K562 (cell line): ENCODE results near the gene ZNF48.

ENCODE experiments used
- ARID1B ChIP-seq: fragments of 450-650 bp; IDR thresholded peaks from 2 replicates; pipeline ENCODE4 v1.6.1; 2016; ENCODE audit warnings: antibody characterized with exemption, mild to moderate bottlenecking, inconsistent platforms
- CHD4 ChIP-seq: fragments of 200-600 bp; sonication (generic); IDR thresholded peaks from 3 replicates; pipeline ENCODE4 v1.6.1; 2012; ENCODE audit warnings: low read depth, mild to moderate bottlenecking, mixed read lengths, low read length, inconsistent platforms; ENCODE audit not compliant: insufficient read depth, insufficient replicate concordance, poor library complexity, severe bottlenecking
- DACH1 ChIP-seq: fragments of 450-650 bp; IDR thresholded peaks from 2 replicates; pipeline ENCODE4 v1.6.1; 2018; ENCODE audit not compliant: partially characterized antibody
- RFX1 ChIP-seq: fragments of 450-650 bp; IDR thresholded peaks from 2 replicates; pipeline ENCODE4 v1.6.1; 2016; ENCODE audit warnings: mild to moderate bottlenecking, moderate library complexity
- TF ChIP-seq, protein P1 (sequence below), 2 experiments: IDR thresholded peaks; 2 replicates each; pipeline ENCODE4 v1.6.1; 2011; ENCODE audit warnings: borderline replicate concordance in 1 of 2, control low read depth in 1 of 2, low read depth in 1 of 2, low read length in 1 of 2, mild to moderate bottlenecking in 1 of 2, mixed read lengths in 1 of 2, moderate library complexity in 1 of 2; ENCODE audit not compliant: insufficient read depth in 1 of 2, insufficient read length in 1 of 2, poor library complexity in 1 of 2, severe bottlenecking in 1 of 2; ENCODE audit errors: extremely low read depth in 1 of 2
- TF ChIP-seq, protein P2 (sequence below): conservative IDR thresholded peaks from 2 replicates; pipeline ENCODE4 v1.6.1; 2011; ENCODE audit warnings: low read depth, mild to moderate bottlenecking, low read length; ENCODE audit not compliant: control insufficient read depth

DNA sequence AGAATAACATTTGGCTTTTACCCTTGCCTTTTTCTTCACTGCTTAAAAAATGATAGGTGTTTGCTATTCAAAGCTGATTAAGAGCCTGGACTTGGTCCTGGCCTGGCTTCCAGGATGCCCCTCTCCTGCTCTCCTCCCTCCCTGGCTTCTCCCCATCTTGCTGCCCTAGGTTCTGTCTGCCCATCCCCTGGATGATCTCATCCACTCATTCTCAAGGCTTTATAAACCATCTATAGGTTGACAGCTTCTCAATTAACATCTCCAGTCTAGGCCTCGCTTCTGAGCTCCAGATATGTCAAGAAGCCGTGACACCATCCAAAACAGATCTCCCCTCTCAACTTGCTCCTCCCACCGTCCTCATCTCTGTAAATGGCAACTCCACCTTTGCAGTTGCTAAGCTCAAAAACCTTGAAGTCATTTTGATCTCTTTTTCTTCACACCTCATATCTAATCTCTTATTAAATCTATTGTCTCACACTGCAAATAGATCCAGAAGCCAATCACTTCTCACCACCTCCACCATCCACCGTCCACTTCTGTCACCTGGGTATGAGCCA, 20.9 kb downstream of the ZNF48 start:
- TF ChIP-seq RFX1 (no peak), CHD4 (no peak), ARID1B (no peak), DACH1 (no peak)
- TF ChIP-seq, protein P1, sequence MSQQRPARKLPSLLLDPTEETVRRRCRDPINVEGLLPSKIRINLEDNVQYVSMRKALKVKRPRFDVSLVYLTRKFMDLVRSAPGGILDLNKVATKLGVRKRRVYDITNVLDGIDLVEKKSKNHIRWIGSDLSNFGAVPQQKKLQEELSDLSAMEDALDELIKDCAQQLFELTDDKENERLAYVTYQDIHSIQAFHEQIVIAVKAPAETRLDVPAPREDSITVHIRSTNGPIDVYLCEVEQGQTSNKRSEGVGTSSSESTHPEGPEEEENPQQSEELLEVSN (IDR thresholded peaks at IDR 0.05; ENCODE audit: borderline replicate concordance in 1 of 2, extremely low read depth in 1 of 2, insufficient read depth in 1 of 2, insufficient read length in 1 of 2, low read depth in 1 of 2, low read length in 1 of 2, poor library complexity in 1 of 2, severe bottlenecking in 1 of 2), result no peak
- TF ChIP-seq, protein P2, sequence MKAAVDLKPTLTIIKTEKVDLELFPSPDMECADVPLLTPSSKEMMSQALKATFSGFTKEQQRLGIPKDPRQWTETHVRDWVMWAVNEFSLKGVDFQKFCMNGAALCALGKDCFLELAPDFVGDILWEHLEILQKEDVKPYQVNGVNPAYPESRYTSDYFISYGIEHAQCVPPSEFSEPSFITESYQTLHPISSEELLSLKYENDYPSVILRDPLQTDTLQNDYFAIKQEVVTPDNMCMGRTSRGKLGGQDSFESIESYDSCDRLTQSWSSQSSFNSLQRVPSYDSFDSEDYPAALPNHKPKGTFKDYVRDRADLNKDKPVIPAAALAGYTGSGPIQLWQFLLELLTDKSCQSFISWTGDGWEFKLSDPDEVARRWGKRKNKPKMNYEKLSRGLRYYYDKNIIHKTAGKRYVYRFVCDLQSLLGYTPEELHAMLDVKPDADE, result no peak
